ENCODE measurements around the gene RGS3. TPM values are rescaled to one million over a fixed set of nuclear protein-coding genes. Genes with fewer than 3 reads are reported as not detected.
A peak's percentile ranks its signal among the peaks of the same experiment; 100 is the strongest.
"Not testable (repeated sequence)": the region's sequence is repeated elsewhere in the genome, so short reads cannot be mapped to it uniquely, and the experiment has no call there.

RGS3 gene
- total RNA-seq, 4 donors from 2014 or later, result 11.0 to 18.8 (median 16.0) TPM

DNA sequence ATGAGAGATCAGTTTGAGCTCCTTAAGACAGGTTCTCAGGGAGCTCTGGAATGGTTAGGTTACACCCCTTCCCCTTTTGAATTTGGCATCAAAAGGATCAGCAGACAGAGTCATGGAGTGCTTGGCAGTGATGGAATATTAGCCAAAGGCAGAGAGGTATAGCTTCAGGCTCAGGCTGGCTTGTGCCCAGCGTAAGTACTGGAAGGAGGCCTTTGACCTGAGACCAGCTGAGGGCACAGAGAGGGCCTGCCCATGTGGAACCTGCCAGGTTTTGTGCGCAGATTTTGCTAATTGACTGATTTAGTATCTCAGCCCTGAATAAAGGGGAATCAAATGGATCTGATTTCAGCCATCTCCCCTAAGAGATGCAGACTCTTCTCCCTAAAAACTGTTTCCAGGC lies 81.5 kb downstream of the RGS3 start:
- 60% methylated on average over 2 of the region's 2 CpGs for WGBS
- Histone ChIP-seq H3K9me3 (no peaks in the 10 kb centered on the region), H3K36me3 (no peaks in the 10 kb centered on the region), H3K4me3 (no peak overlapping the region), H3K4me1 (peaks cover 24% of the 10 kb centered on the region), H3K27ac (no peak overlapping the region), H3K27me3 (no peaks in the 10 kb centered on the region)
- peak in 1 of 2 donors; percentile 31 for DNase-seq (ENCODE audit: low spot score in 2 of 2)
- TF ChIP-seq POLR2A (IDR thresholded peaks at IDR 0.05) (no peak), EP300 (IDR thresholded peaks at IDR 0.05) (no peak), POLR2AphosphoS5 (IDR thresholded peaks at IDR 0.05) (no peak)
- TF ChIP-seq, protein P1, sequence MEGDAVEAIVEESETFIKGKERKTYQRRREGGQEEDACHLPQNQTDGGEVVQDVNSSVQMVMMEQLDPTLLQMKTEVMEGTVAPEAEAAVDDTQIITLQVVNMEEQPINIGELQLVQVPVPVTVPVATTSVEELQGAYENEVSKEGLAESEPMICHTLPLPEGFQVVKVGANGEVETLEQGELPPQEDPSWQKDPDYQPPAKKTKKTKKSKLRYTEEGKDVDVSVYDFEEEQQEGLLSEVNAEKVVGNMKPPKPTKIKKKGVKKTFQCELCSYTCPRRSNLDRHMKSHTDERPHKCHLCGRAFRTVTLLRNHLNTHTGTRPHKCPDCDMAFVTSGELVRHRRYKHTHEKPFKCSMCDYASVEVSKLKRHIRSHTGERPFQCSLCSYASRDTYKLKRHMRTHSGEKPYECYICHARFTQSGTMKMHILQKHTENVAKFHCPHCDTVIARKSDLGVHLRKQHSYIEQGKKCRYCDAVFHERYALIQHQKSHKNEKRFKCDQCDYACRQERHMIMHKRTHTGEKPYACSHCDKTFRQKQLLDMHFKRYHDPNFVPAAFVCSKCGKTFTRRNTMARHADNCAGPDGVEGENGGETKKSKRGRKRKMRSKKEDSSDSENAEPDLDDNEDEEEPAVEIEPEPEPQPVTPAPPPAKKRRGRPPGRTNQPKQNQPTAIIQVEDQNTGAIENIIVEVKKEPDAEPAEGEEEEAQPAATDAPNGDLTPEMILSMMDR (IDR thresholded peaks at IDR 0.05), result no peak

DNA sequence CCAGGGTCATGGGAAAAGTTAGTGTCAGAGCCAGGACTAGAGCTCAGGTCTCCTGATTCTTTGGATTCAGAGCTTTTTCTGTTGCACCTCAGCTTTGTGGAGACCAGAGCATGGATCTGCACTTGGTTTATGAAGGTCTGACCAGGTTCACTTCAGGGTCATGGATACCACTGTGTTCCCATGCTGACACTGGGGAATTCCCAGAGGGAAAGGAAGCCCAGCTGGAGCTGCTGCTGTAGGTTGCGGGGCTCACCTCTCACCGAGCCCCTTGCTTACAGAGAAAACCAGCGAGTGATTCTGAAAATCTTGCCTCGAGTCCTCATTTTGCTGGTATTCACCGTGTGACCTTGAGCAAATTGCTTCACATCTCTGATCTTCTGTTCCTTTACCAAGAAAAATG lies 83.0 kb downstream of the RGS3 start:
- H3K36me3 ChIP-seq, result no peaks in the 10 kb centered on the region
- peaks cover 19% of the 10 kb centered on the region for H3K4me1 ChIP-seq
- TF ChIP-seq EP300 (IDR thresholded peaks at IDR 0.05), result no peak
- TF ChIP-seq, protein P1 (IDR thresholded peaks at IDR 0.05), result no peak
- no peak for TF ChIP-seq POLR2AphosphoS5 (IDR thresholded peaks at IDR 0.05)
- no peak for TF ChIP-seq POLR2A (IDR thresholded peaks at IDR 0.05)
- 96% methylated on average over 5 of the region's 5 CpGs for WGBS
- H3K4me3 ChIP-seq, result no peak overlapping the region
- H3K27me3 ChIP-seq, result no peaks in the 10 kb centered on the region
- H3K27ac ChIP-seq, result no peak overlapping the region
- no peaks in the 10 kb centered on the region for H3K9me3 ChIP-seq
- DNase-seq (ENCODE audit: low spot score in 2 of 2), result peak; percentile 5 to 6

DNA sequence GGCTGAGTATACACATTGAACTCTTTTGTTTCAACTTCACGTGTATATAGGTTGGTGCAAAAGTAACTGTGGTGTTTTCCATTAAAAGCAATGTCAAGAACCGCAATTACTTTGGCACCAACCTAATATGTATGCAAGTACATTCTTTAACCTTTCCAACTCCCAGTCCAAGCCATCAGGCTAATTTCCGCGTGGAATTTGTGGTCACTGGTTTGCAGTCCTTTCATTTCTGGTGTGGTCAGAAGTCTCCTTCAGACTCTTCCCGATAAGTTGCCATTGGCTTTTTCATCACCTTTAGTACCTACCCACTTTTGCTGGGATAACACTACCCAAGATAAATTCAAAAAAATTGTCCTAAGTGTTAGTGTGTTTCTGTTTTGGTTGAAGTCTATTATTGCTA lies 84.0 kb downstream of the RGS3 start:
- DNase-seq (ENCODE audit: low spot score in 2 of 2), result peak in 1 of 2 donors; percentile 8
- Histone ChIP-seq H3K9me3 (no peaks in the 10 kb centered on the region), H3K27me3 (no peaks in the 10 kb centered on the region), H3K36me3 (no peaks in the 10 kb centered on the region), H3K4me1 (peaks cover 19% of the 10 kb centered on the region), H3K27ac (no peak overlapping the region), H3K4me3 (no peak overlapping the region)
- 90% methylated on average over 5 of the region's 5 CpGs for WGBS
- no peak for TF ChIP-seq POLR2A (IDR thresholded peaks at IDR 0.05)
- TF ChIP-seq POLR2AphosphoS5 (IDR thresholded peaks at IDR 0.05), result no peak
- TF ChIP-seq, protein P1 (IDR thresholded peaks at IDR 0.05), result no peak
- no peak for TF ChIP-seq EP300 (IDR thresholded peaks at IDR 0.05)

DNA sequence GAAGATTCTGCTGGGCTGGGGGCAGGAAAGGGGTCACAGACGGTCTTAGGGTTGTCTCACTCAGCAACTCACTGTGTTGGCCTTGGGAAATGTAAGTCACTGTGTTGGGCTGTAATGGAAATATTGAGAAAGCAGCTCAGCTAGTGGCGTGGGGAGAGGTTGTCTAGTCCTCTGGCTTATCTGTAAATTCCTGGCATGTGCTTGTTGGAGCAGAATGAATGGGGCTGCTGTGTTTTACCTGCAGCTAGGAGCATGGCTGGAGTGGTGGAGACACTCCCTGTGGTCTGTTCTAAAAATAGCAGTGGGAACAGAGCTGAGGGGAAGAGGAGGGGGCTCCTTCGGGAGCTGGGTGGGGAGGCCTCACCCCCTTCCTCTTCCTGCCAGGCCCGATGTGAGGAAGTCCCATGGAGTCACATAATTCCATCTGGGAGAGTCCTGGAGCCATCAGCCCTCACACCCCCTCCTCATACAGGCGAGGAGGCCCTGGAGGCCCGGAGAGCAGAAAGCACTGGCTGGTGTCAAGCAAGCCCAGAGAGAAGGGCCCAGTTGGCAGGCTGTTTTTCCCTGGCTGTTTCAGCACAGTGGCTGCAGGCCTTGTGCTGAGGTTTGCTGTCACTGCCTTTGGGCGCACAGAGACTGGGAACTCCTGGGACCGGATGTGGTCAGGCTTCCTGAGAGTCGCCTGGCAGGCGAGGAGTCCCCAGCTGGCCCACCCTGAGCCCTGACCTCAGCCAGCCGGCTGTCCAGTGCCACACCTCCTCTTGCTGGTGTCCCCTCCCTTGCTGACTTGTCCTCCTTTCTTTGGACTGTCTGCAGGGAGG lies 84.9 kb downstream of the RGS3 start:
- Histone ChIP-seq H3K4me1 (peaks cover 19% of the 10 kb centered on the region), H3K4me3 (no peak overlapping the region), H3K9me3 (no peaks in the 10 kb centered on the region), H3K36me3 (no peaks in the 10 kb centered on the region), H3K27ac (peak overlapping the region; percentile 63), H3K27me3 (no peaks in the 10 kb centered on the region)
- 8% methylated on average over 5 of the region's 11 CpGs for WGBS
- DNase-seq (ENCODE audit: low spot score in 2 of 2), result peak in 1 of 2 donors; percentile 74
- TF ChIP-seq EP300 (IDR thresholded peaks at IDR 0.05) (no peak), POLR2AphosphoS5 (IDR thresholded peaks at IDR 0.05) (no peak), POLR2A (IDR thresholded peaks at IDR 0.05) (no peak)
- TF ChIP-seq, protein P1 (IDR thresholded peaks at IDR 0.05), result no peak

DNA sequence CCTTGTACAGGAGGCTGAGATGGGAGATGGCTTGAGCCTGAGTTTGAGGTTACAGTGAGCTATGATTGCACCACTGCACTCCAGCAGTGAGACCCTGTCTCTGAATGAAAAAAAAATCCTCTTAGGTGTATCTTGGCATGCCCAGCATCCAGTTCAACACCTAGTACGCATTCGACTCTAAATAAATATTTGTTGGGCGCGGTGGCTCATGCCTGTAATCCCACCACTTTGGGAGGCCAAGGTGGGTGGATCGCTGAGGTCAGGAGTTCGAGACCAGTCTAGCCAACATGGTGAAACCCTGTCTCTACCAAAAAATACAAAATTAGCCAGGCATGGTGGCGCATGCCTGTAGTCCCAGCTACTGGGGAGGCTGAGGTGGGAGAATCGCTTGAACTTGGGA lies 86.4 kb downstream of the RGS3 start:
- not testable (repeated sequence) for H3K27ac ChIP-seq

More for the DNA sequence above, 86.4 kb downstream of the RGS3 start:
- not testable (repeated sequence) for H3K4me3 ChIP-seq, H3K36me3 ChIP-seq, H3K9me3 ChIP-seq, H3K27me3 ChIP-seq
- WGBS, result 95% methylated on average over 8 of the region's 8 CpGs
- peak in 1 of 2 donors; percentile 11 for DNase-seq (ENCODE audit: low spot score in 2 of 2)
- H3K4me1 ChIP-seq, result peaks cover 19% of the 10 kb centered on the region
